GM21528 (cell line): Measurements from ENCODE around the gene SYPL1.
"Not testable (repeated sequence)": the region's sequence is repeated elsewhere in the genome, so short reads cannot be mapped to it uniquely, and the experiment has no call there.

Source experiments
- ATAC-seq: cut with Tn5 transposase; IDR thresholded peaks from one replicate; pipeline ENCODE4 v1.9.1; 2021; ENCODE audit warnings: mild to moderate bottlenecking, moderate library complexity; ENCODE audit not compliant: unreplicated experiment, low FRiP score

Gene SYPL1

GRCh38 chr7:106112118-106112971 is at the start of gene SYPL1:
Gene SYPL1, minus strand, starts transcription at chr7:106112312. Its CDS starts 104 bp downstream, at chr7:106112208.
- peak; percentile 87 for ATAC-seq

- ATAC-seq, result no peak
Measured at GRCh38 chr7:106155027-106155426, 42.9 kb upstream of the SYPL1 start.

GRCh38 chr7:106153891-106154449 is 41.9 kb upstream of the SYPL1 start:
- ATAC-seq, result no peak

- no peak for ATAC-seq
Measured at GRCh38 chr7:106152313-106152665, 40.2 kb upstream of the SYPL1 start.

GRCh38 chr7:106151459-106152312 is 39.6 kb upstream of the SYPL1 start:
- no peak for ATAC-seq

GRCh38 chr7:106143711-106144337 is 31.7 kb upstream of the SYPL1 start:
- ATAC-seq, result no peak

GRCh38 chr7:106142136-106142535 is 30.0 kb upstream of the SYPL1 start:
- ATAC-seq, result no peak

GRCh38 chr7:106140406-106141173 is 28.5 kb upstream of the SYPL1 start:
- ATAC-seq, result no peak

GRCh38 chr7:106139265-106140251 is 27.4 kb upstream of the SYPL1 start:
- ATAC-seq, result no peak

GRCh38 chr7:106138776-106139175 is 26.7 kb upstream of the SYPL1 start:
- no peak for ATAC-seq

GRCh38 chr7:106138181-106138580 is 26.1 kb upstream of the SYPL1 start:
- not testable (repeated sequence) for ATAC-seq

- ATAC-seq, result no peak
Measured at GRCh38 chr7:106134241-106134640, 22.1 kb upstream of the SYPL1 start.

- no peak for ATAC-seq
Measured at GRCh38 chr7:106129291-106129690, 17.2 kb upstream of the SYPL1 start.

- no peak for ATAC-seq
Measured at GRCh38 chr7:106128836-106129235, 16.7 kb upstream of the SYPL1 start.

- no peak for ATAC-seq
Measured at GRCh38 chr7:106127984-106128780, 16.1 kb upstream of the SYPL1 start.

GRCh38 chr7:106126170-106126938 is 14.2 kb upstream of the SYPL1 start:
- ATAC-seq, result no peak

- ATAC-seq, result no peak
Measured at GRCh38 chr7:106125417-106125816, 13.3 kb upstream of the SYPL1 start.
